ENCODE results near the gene CORIN.

GRCh38 chr4:47786958-47787370, 50.9 kb downstream of the CORIN start:
- TF ChIP-seq, protein P1, sequence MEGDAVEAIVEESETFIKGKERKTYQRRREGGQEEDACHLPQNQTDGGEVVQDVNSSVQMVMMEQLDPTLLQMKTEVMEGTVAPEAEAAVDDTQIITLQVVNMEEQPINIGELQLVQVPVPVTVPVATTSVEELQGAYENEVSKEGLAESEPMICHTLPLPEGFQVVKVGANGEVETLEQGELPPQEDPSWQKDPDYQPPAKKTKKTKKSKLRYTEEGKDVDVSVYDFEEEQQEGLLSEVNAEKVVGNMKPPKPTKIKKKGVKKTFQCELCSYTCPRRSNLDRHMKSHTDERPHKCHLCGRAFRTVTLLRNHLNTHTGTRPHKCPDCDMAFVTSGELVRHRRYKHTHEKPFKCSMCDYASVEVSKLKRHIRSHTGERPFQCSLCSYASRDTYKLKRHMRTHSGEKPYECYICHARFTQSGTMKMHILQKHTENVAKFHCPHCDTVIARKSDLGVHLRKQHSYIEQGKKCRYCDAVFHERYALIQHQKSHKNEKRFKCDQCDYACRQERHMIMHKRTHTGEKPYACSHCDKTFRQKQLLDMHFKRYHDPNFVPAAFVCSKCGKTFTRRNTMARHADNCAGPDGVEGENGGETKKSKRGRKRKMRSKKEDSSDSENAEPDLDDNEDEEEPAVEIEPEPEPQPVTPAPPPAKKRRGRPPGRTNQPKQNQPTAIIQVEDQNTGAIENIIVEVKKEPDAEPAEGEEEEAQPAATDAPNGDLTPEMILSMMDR (IDR thresholded peaks at IDR 0.05; ENCODE audit: borderline replicate concordance, extremely low read depth, low read length, poor library complexity, severe bottlenecking): no peak
- TF ChIP-seq EZH2 (IDR thresholded peaks at IDR 0.05; ENCODE audit: borderline replicate concordance, low read depth, low read length, severe bottlenecking): no peak

Data from DND-41 (cell line).